Measurements from ENCODE around the gene TSKU. TPM values are rescaled to one million over a fixed set of nuclear protein-coding genes. Genes with fewer than 3 reads are reported as not detected.

Gene TSKU
- total and polyA plus RNA-seq, 9 of the 15 experiments (the other 6 are each of a cell fraction or from before 2014, with no cell fraction given) = 0.60 to 11.9 (median 8.4) TPM

DNA sequence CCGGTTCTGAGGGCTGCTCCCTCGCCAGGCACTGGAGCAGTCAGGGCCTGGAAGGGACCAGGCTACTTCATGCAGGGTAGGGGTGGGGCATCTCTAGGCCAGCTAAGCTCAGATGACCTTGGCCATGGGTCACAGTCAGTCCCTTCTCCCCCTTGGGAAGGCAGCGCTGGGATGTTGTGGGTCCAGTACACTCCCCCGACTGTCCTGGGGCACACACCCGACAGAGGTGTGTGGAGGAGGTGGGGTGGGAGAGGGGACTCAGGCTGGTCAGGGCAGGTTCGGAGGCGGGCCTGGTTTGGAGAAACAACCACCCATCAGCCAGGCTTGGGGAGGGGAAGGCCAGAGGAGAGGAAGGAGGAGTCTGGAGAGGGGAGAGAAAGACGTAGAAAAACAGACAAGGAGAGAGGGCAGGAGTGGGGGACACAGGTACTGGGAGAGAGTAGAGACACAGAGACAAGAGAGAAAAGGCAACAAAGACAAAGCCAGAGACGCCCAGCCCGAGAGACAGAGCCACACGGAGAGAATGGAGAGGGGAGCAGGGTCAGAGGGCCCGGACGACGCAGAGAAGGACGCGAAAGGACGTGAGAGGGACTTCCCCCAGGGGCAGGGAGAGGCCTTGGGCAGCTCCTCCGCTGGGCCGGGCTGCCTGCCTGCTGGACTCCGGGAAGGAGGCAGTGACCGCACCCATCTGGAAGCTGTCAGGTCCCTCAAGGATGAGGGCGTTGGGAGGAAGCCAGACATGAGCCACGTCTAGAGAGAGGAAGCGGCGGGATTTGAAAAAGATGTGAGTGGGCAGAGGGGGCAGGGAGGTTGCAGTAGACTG, 30.6 kb upstream of the TSKU start:
- Histone ChIP-seq H4K20me1 (replicated peaks; ENCODE audit: control insufficient read depth, insufficient read depth, low read length) (no peaks in the 10 kb centered on the region), H3K79me2 (ENCODE audit: control insufficient read depth, insufficient read depth, low read length) (no peaks in the 10 kb centered on the region), H3K27me3 (ENCODE audit: control insufficient read depth in 2 of 2, insufficient read depth in 2 of 2, low read length in 2 of 2) (no peaks in the 10 kb centered on the region), H2AFZ (ENCODE audit: low read depth, low read length) (peak overlapping the region; percentile 83), H3K9me1 (ENCODE audit: control insufficient read depth, insufficient read depth, low read length) (no peaks in the 10 kb centered on the region), H3K27ac (ENCODE audit: extremely low read depth, low read depth, low read length) (no peak overlapping the region; the same call in 2 of the 3 replicates), H3K9ac (ENCODE audit: insufficient read depth in 1 of 2, low read depth in 2 of 2, low read length in 2 of 2) (peak overlapping the region in 1 of 2 experiments; percentile 83; a peak in 2 of 4 replicates), H3K36me3 (ENCODE audit: control insufficient read depth, insufficient read depth, low read length) (no peaks in the 10 kb centered on the region), H3K4me3 (no peak overlapping the region), H3K4me1 (replicated peaks in 1 of 2; ENCODE audit: control insufficient read depth in 2 of 2, insufficient read depth in 2 of 2, low read length in 2 of 2) (peaks cover 19 to 36% of the 10 kb centered on the region in 2 experiments; a peak in 4 of 5 replicates), H3K4me2 (ENCODE audit: insufficient read depth, low read length) (peak overlapping the region; percentile 21; the same call in 1 of the 2 replicates), H3K9me3 (replicated peaks; ENCODE audit: control insufficient read depth, insufficient read depth, low read depth, low read length) (no peaks in the 10 kb centered on the region)
- TF ChIP-seq ZNF253 (CRISPR knock-in tag; conservative IDR thresholded peaks at IDR 0.05) (no peak), UBTF (IDR thresholded peaks at IDR 0.05; ENCODE audit: borderline replicate concordance in 1 of 2, low read depth in 2 of 2, low read length in 2 of 2) (0 out of 4 replicates have a peak, but pooled peaks of 1 of the 2 experiments have one; percentile 2)
- 39% methylated on average over 17 of the region's 25 CpGs for WGBS (ENCODE audit: insufficient coverage, low coverage, missing lambda C conversion rate)
- POLR2A ChIA-PET = interaction anchor here (0.6 to 2.0 kb wide), 3 partner anchors 9 to 44 kb away, joined by 3 to 7 read pairs (median 3); no protein-coding TSS in a partner anchor
- in situ Hi-C loops (cut with MboI) (no loop called here), intact Hi-C loops (cut with micrococcal nuclease) (no loop called here)
- CTCF ChIA-PET (ENCODE audit: low intra/inter-chr PET ratio) = no interaction called here
- ATAC-seq (peak; percentile 48), FAIRE-seq (no peak), DNase-seq (ENCODE audit: extremely low read depth in 1 of 4, low spot score in 3 of 4) (peak in 2 of 4 experiments; percentile 46 to 51)
- BruUV-seq (replicated peaks) = no TSS peak

Data from K562 (cell line).